Caco-2 (cell line): ENCODE data around the gene LIN9. TPM values are rescaled to one million over a fixed set of nuclear protein-coding genes. Genes with fewer than 3 reads are reported as not detected.

ENCODE experiments used
- BruUV-seq: library from RNA; stranded (reverse); fragments of 400-500 nt; replicated peaks from 2 replicates; lab custom pipeline; 2021; lab: Mats Ljungman, UMichigan
- CTCF ChIA-PET: fragments of 300-600 bp; sonication (Branson Sonifier 250); formaldehyde crosslinking; loops from one replicate; lab custom pipeline; 2022; ENCODE audit warnings: antibody characterized with exemption; lab: Charles Lee
- POLR2A ChIA-PET: fragments of 300-600 bp; sonication (Branson Sonifier 250); formaldehyde crosslinking; loops from one replicate; lab custom pipeline; 2022; ENCODE audit warnings: antibody characterized with exemption; lab: Charles Lee
- DNase-seq, 2 experiments: peaks; one replicate each; pipeline versions ENCODE4 v3.0.0 to v3.0.0-alpha.2; 2020 to 2022
- H3K27me3 ChIP-seq: replicated peaks from 2 replicates; pipeline ENCODE4 v1.6.0; 2011; ENCODE audit warnings: low read length; ENCODE audit not compliant: control insufficient read depth, insufficient read depth
- H3K36me3 ChIP-seq: 2 replicates; pipeline ENCODE4 v1.5.1; 2011; ENCODE audit warnings: low read length; ENCODE audit not compliant: control insufficient read depth, insufficient read depth
- H3K4me1 ChIP-seq: fragments of 250-450 bp; sonication (Bioruptor Pico); 2 replicates; pipeline ENCODE4 v1.5.1; 2020; ENCODE audit warnings: mild to moderate bottlenecking
- H3K4me3 ChIP-seq: 2 replicates; pipeline ENCODE4 v1.5.1; 2011; ENCODE audit warnings: low read depth, mild to moderate bottlenecking, control low read depth, low read length
- H3K9me3 ChIP-seq: fragments of 250-450 bp; sonication (Bioruptor Pico); 2 replicates; pipeline ENCODE4 v1.5.1; 2020; ENCODE audit warnings: mild to moderate bottlenecking, moderate library complexity
- H3K27ac Mint-ChIP-seq: one replicate; pipeline ENCODE4 v1.8.0; 2022; ENCODE audit warnings: mixed read lengths; ENCODE audit not compliant: unreplicated experiment
- H3K27me3 Mint-ChIP-seq: one replicate; pipeline ENCODE4 v1.8.0; 2022; ENCODE audit warnings: mixed read lengths; ENCODE audit not compliant: insufficient read depth, unreplicated experiment
- H3K36me3 Mint-ChIP-seq: one replicate; pipeline ENCODE4 v1.8.0; 2022; ENCODE audit warnings: mild to moderate bottlenecking, mixed read lengths; ENCODE audit not compliant: insufficient read depth, unreplicated experiment
- H3K4me1 Mint-ChIP-seq: one replicate; pipeline ENCODE4 v1.8.0; 2022; ENCODE audit warnings: low read depth, mixed read lengths; ENCODE audit not compliant: unreplicated experiment
- H3K4me3 Mint-ChIP-seq: one replicate; pipeline ENCODE4 v1.8.0; 2022; ENCODE audit warnings: mild to moderate bottlenecking, moderate library complexity, mixed read lengths; ENCODE audit not compliant: unreplicated experiment
- H3K9me3 Mint-ChIP-seq: one replicate; pipeline ENCODE4 v1.8.0; 2022; ENCODE audit warnings: mixed read lengths; ENCODE audit not compliant: unreplicated experiment
- intact Hi-C: fragments of 100-400 bp; cut with micrococcal nuclease; formaldehyde crosslinking; loops from one replicate; pipeline ENCODE4 v1.10.0; 2022; ENCODE audit not compliant: unreplicated experiment
- total RNA-seq: library from RNA; stranded (reverse); gene quantifications from 2 replicates; pipeline ENCODE4 v1.2.3, GENCODE V29; 2022
- TF ChIP-seq, protein P1 (sequence below), 2 experiments: fragments of 200-600 bp in 1 of 2; IDR thresholded peaks; 1 replicate in 1 of 2; 2 replicates in 1 of 2; pipeline versions ENCODE4 v1.5.1 to v1.8.0; 2011 to 2022; ENCODE audit warnings: antibody characterized with exemption in 1 of 2, control low read depth in 1 of 2, inconsistent platforms in 1 of 2, low read depth in 1 of 2, low read length in 1 of 2, mild to moderate bottlenecking in 1 of 2, moderate library complexity in 1 of 2; ENCODE audit not compliant: insufficient read depth in 1 of 2, severe bottlenecking in 1 of 2, unreplicated experiment in 1 of 2

The LIN9 gene
- total RNA-seq, 1 experiment from 2014 or later, result 12.2 TPM

DNA sequence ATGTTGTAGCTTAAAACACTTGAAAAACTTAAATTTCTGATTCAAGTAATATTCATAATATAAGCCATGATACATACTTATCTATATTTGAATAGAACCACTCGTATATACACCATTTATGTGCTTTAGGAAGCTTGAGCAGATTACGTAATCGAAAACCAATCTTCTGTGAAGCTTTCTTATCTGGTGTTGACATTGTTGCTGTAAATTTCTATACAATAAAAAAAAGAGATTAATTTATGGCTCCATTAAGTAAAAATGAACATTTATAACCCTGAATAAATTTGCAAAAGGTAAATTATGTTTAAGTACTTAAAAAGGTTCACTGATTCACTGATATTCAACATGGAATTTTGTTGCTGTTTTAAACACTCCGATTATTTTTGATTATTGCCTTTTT lies 21.4 kb downstream of the LIN9 start:
- H3K4me1 ChIP-seq, result no peaks in the 10 kb centered on the region
- DNase-seq, result no peak
- no peak overlapping the region for H3K27ac Mint-ChIP-seq
- no peaks in the 10 kb centered on the region; the same call in 1 of the 2 replicates for H3K36me3 ChIP-seq
- H3K9me3 ChIP-seq, result no peaks in the 10 kb centered on the region
- BruUV-seq, result no TSS peak
- CTCF ChIA-PET, result no interaction called here
- H3K27me3 Mint-ChIP-seq, result no peaks in the 10 kb centered on the region
- POLR2A ChIA-PET, result no interaction called here
- TF ChIP-seq, protein P1, sequence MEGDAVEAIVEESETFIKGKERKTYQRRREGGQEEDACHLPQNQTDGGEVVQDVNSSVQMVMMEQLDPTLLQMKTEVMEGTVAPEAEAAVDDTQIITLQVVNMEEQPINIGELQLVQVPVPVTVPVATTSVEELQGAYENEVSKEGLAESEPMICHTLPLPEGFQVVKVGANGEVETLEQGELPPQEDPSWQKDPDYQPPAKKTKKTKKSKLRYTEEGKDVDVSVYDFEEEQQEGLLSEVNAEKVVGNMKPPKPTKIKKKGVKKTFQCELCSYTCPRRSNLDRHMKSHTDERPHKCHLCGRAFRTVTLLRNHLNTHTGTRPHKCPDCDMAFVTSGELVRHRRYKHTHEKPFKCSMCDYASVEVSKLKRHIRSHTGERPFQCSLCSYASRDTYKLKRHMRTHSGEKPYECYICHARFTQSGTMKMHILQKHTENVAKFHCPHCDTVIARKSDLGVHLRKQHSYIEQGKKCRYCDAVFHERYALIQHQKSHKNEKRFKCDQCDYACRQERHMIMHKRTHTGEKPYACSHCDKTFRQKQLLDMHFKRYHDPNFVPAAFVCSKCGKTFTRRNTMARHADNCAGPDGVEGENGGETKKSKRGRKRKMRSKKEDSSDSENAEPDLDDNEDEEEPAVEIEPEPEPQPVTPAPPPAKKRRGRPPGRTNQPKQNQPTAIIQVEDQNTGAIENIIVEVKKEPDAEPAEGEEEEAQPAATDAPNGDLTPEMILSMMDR (IDR thresholded peaks at IDR 0.05; ENCODE audit: insufficient read depth in 1 of 2, low read depth in 1 of 2, low read length in 1 of 2, severe bottlenecking in 1 of 2, unreplicated experiment in 1 of 2), result no peak
- H3K4me1 Mint-ChIP-seq, result peaks cover 5% of the 10 kb centered on the region
- peaks cover 26% of the 10 kb centered on the region for H3K36me3 Mint-ChIP-seq
- no peaks in the 10 kb centered on the region for H3K9me3 Mint-ChIP-seq
- intact Hi-C loops, result no loop called here
- no peak overlapping the region for H3K4me3 ChIP-seq
- H3K4me3 Mint-ChIP-seq, result no peak overlapping the region
- H3K27me3 ChIP-seq, result no peaks in the 10 kb centered on the region

DNA sequence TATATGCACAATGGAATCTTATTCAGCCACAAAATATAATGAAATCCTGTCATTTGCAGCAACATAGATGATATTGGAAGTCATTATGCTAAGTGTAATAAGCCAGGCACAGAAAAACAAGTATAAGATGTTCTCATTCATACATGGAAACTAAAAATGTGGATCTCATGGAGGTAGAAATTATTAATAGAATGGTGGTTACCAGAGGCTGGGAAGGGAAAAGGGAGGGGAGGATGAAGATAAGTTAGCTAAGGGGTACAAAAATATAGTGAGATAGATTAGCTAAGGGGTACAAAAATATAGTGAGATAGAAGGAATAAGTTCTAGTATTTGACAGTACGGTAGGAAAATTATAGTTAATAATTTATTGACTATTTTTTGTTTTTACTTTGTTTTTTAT lies 27.9 kb downstream of the LIN9 start:
- no TSS peak for BruUV-seq
- H3K4me1 ChIP-seq, result no peaks in the 10 kb centered on the region
- DNase-seq, result no peak
- Mint-ChIP-seq H3K9me3 (no peaks in the 10 kb centered on the region), H3K4me1 (no peaks in the 10 kb centered on the region), H3K4me3 (no peak overlapping the region), H3K36me3 (peaks cover 35% of the 10 kb centered on the region), H3K27ac (no peak overlapping the region), H3K27me3 (no peaks in the 10 kb centered on the region)
- CTCF ChIA-PET, result no interaction called here
- POLR2A ChIA-PET, result no interaction called here
- H3K27me3 ChIP-seq, result no peaks in the 10 kb centered on the region
- intact Hi-C loops, result no loop called here
- no peak overlapping the region for H3K4me3 ChIP-seq
- TF ChIP-seq, protein P1 (IDR thresholded peaks at IDR 0.05; ENCODE audit: insufficient read depth in 1 of 2, low read depth in 1 of 2, low read length in 1 of 2, severe bottlenecking in 1 of 2, unreplicated experiment in 1 of 2), result no peak
- no peaks in the 10 kb centered on the region; the same call in 1 of the 2 replicates for H3K36me3 ChIP-seq
- no peaks in the 10 kb centered on the region for H3K9me3 ChIP-seq

DNA sequence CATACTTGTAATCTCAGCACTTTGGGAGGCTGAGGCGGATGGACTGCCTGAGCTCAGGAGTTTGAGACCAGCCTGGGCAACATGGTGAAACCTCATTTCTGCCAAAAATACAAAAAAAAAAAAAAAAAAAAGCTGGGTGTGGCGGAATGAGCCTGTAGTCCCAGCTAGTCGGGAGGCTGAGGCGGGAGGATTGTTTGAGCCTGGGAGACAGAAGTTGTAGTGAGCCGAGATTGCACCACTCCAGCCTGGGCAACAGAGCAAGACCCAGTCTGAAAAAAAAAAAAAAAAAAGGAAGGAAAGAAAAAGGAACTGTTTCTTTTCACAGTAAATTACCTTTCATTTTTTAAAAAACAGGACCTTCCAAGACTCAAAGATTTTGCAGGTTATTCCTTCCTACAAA lies 29.5 kb downstream of the LIN9 start:
- Mint-ChIP-seq H3K27me3 (no peaks in the 10 kb centered on the region), H3K9me3 (no peaks in the 10 kb centered on the region), H3K27ac (no peak overlapping the region), H3K4me3 (no peak overlapping the region), H3K4me1 (no peaks in the 10 kb centered on the region), H3K36me3 (peaks cover 30% of the 10 kb centered on the region)
- Histone ChIP-seq H3K4me3 (no peak overlapping the region), H3K9me3 (no peaks in the 10 kb centered on the region), H3K36me3 (no peaks in the 10 kb centered on the region; the same call in 1 of the 2 replicates), H3K4me1 (no peaks in the 10 kb centered on the region), H3K27me3 (no peaks in the 10 kb centered on the region)
- TF ChIP-seq, protein P1 (IDR thresholded peaks at IDR 0.05; ENCODE audit: insufficient read depth in 1 of 2, low read depth in 1 of 2, low read length in 1 of 2, severe bottlenecking in 1 of 2, unreplicated experiment in 1 of 2), result no peak
- no TSS peak for BruUV-seq
- ChIA-PET POLR2A (interaction anchor here (0.6 to 0.7 kb wide), 2 partner anchors 30 to 295 kb away, joined by 5 to 13 read pairs; partner anchors contain the start of gene LIN9), CTCF (no interaction called here)
- intact Hi-C loops, result no loop called here
- no peak for DNase-seq
